CD14-positive monocyte (primary cell): ENCODE results near the gene KIF1A. TPM values are rescaled to one million over a fixed set of nuclear protein-coding genes. Genes with fewer than 3 reads are reported as not detected.

Source experiments
- DNase-seq, 3 donors: peaks; one replicate each; pipeline ENCODE4 v3.0.0-alpha.2; 2011 to 2022
- H2AFZ ChIP-seq: 2 replicates; pipeline ENCODE4 v1.6.0; 2012; ENCODE audit warnings: mild to moderate bottlenecking, low read depth, low read length, inconsistent platforms; ENCODE audit not compliant: insufficient read depth, poor library complexity, severe bottlenecking
- H3K27ac ChIP-seq, 2 donors: 1 replicate in 1 of 2; 2 replicates in 1 of 2; pipeline ENCODE4 v1.5.1; 2012 to 2013; ENCODE audit warnings: low read length in 2 of 2, control low read depth in 1 of 2, inconsistent platforms in 1 of 2, low read depth in 1 of 2, mild to moderate bottlenecking in 1 of 2
- H3K27me3 ChIP-seq, 2 donors: one replicate each; pipeline versions ENCODE4 v1.6.0 to v1.6.1; 2011 to 2013; ENCODE audit warnings: low read length in 2 of 2; ENCODE audit not compliant: control insufficient read depth in 2 of 2, insufficient read depth in 2 of 2
- H3K36me3 ChIP-seq, 2 donors: replicated peaks in 1 of 2; 1 replicate in 1 of 2; 2 replicates in 1 of 2; pipeline versions ENCODE4 v1.5.1 to v1.6.1; 2012 to 2013; ENCODE audit warnings: low read length in 2 of 2, control low read depth in 1 of 2, inconsistent platforms in 1 of 2, mild to moderate bottlenecking in 1 of 2; ENCODE audit not compliant: insufficient read depth in 2 of 2, control insufficient read depth in 1 of 2
- H3K4me1 ChIP-seq, 2 donors: 1 replicate in 1 of 2; 2 replicates in 1 of 2; pipeline versions ENCODE4 v1.5.1 to v1.6.1; 2012 to 2013; ENCODE audit warnings: low read length in 2 of 2, control low read depth in 1 of 2, inconsistent platforms in 1 of 2, mild to moderate bottlenecking in 1 of 2, moderate library complexity in 1 of 2; ENCODE audit not compliant: insufficient read depth in 2 of 2, control insufficient read depth in 1 of 2
- H3K4me2 ChIP-seq: replicated peaks from 2 replicates; pipeline ENCODE3; 2012; ENCODE audit warnings: low read length, moderate library complexity, mild to moderate bottlenecking; ENCODE audit not compliant: poor library complexity, severe bottlenecking; ENCODE audit errors: extremely low read depth
- H3K4me3 ChIP-seq, 3 experiments: fragments of 200-600 bp in 1 of 3; sonication (generic) in 1 of 3; replicated peaks in 1 of 3; 1 replicate in 2 of 3; 2 replicates in 1 of 3; pipeline ENCODE4 v1.5.1; 2011 to 2013; ENCODE audit warnings: low read length in 3 of 3, mild to moderate bottlenecking in 3 of 3, control low read depth in 2 of 3, low read depth in 2 of 3, inconsistent platforms in 1 of 3, moderate library complexity in 1 of 3
- H3K79me2 ChIP-seq: 2 replicates; pipeline ENCODE4 v1.6.0; 2012; ENCODE audit warnings: mild to moderate bottlenecking, control low read depth, inconsistent platforms, low read length, moderate library complexity; ENCODE audit not compliant: insufficient read depth
- H3K9ac ChIP-seq: 2 replicates; pipeline ENCODE4 v1.6.0; 2017; ENCODE audit warnings: low read length, mild to moderate bottlenecking; ENCODE audit not compliant: insufficient read depth, poor library complexity, severe bottlenecking
- H3K9me3 ChIP-seq, 2 donors: replicated peaks in 1 of 2; 1 replicate in 1 of 2; 2 replicates in 1 of 2; pipeline versions ENCODE4 v1.5.1 to v1.6.1; 2012 to 2013; ENCODE audit warnings: low read length in 2 of 2, control low read depth in 1 of 2; ENCODE audit not compliant: control insufficient read depth in 1 of 2, insufficient read depth in 1 of 2
- H4K20me1 ChIP-seq: 2 replicates; pipeline ENCODE4 v1.6.0; 2012; ENCODE audit warnings: mild to moderate bottlenecking, low read length, control low read depth, moderate library complexity; ENCODE audit not compliant: insufficient read depth
- H3K27ac Mint-ChIP-seq, 7 donors: one replicate each; pipeline ENCODE4 v1.8.0; 2020; ENCODE audit warnings: mild to moderate bottlenecking in 7 of 7, mixed read lengths in 7 of 7, moderate library complexity in 6 of 7, inconsistent platforms in 2 of 7
- H3K27me3 Mint-ChIP-seq, 3 donors: one replicate each; pipeline ENCODE4 v1.8.0; 2021 to 2022; ENCODE audit warnings: low read depth in 3 of 3, mild to moderate bottlenecking in 3 of 3, mixed read lengths in 3 of 3, moderate library complexity in 3 of 3, inconsistent platforms in 1 of 3
- H3K36me3 Mint-ChIP-seq, 2 donors: one replicate each; pipeline ENCODE4 v1.8.0; 2020; ENCODE audit warnings: mixed read lengths in 2 of 2, inconsistent platforms in 1 of 2, mild to moderate bottlenecking in 1 of 2
- H3K4me1 Mint-ChIP-seq: one replicate; pipeline ENCODE4 v1.8.0; 2020; ENCODE audit warnings: mild to moderate bottlenecking, mixed read lengths
- H3K4me3 Mint-ChIP-seq, 2 donors: one replicate each; pipeline ENCODE4 v1.8.0; 2020; ENCODE audit warnings: mild to moderate bottlenecking in 2 of 2, mixed read lengths in 2 of 2, moderate library complexity in 1 of 2
- H3K9me3 Mint-ChIP-seq, 7 donors: one replicate each; pipeline ENCODE4 v1.8.0; 2020 to 2022; ENCODE audit warnings: mixed read lengths in 7 of 7, mild to moderate bottlenecking in 6 of 7, moderate library complexity in 6 of 7, inconsistent platforms in 2 of 7
- WGBS: methylation state at CpG from one replicate; pipeline ENCODE4 v1.1.5; 2013; ENCODE audit warnings: missing lambda C conversion rate; ENCODE audit not compliant: insufficient coverage; 5-methylcytosine and 5-hydroxymethylcytosine counted together
- intact Hi-C, 2 donors: fragments of 100-400 bp; cut with micrococcal nuclease; formaldehyde crosslinking; loops; one replicate each; pipeline versions ENCODE4 v1.15.0 to v1.15.1; 2023
- polyA plus RNA-seq, 3 donors: library from polyadenylated mRNA; depleted of rRNA in 1 of 3; unstranded in 2 of 3; stranded (reverse) in 1 of 3; fragments of 300-500 nt in 2 of 3; fragments of >200 nt in 1 of 3; fragmentation: Illumina TruSeq in 2 of 3; gene quantifications; 1 replicate in 2 of 3; 2 replicates in 1 of 3; pipeline ENCODE4 v1.2.3, GENCODE V29; 2012 to 2021
- TF ChIP-seq, protein P1 (sequence below): fragments of 200-600 bp; IDR thresholded peaks from one replicate; pipeline ENCODE4 v1.8.0; 2022; ENCODE audit warnings: antibody characterized with exemption, mild to moderate bottlenecking

KIF1A gene
- polyA plus RNA-seq, 3 donors = not detected

DNA sequence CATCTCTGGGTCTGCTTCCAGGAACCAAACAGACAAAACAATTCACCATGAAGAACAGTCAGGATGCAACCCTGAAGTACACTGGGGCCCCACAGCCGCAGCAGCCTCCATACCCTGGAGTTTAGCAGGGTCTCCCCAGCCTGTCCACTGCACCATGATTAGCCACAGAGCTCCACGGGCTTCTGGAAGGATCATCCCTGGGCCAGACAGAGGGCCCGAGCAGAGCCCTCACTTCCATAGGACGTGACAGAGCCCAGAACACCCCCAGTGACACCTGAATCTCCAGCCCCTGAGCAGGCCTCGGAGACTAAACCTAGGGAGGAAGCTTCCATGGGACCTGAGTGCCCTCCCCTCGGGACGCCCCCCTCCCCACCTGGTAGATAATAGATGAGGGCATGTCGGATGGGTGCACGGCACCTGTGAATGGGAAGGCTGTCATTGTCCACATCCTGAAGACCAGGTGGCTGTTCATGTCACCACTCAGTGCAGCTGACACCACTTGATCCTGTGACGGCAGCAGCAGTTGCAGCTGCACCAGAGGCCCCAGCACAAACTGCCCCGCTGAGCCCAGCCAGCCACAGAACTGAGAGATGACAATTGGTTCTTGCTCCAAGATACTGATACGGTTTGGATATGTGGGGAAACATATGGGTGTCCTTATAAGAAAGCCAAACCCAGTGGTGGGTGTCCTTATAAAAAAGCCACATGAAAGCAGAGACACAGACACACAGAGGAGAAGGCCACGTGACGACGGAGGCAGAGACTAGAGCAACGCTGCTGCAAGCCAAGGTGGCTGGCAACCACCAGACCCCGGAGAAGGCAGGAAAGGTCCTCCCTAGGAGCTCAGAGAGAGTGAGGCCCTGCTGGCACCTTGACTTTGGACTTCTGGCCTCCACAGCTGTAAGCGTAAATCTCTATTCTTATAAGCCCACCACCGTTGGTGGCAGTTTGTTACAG, 23.2 kb downstream of the KIF1A start:
- Histone ChIP-seq H3K27ac (no peak overlapping the region), H3K79me2 (no peaks in the 10 kb centered on the region), H4K20me1 (no peaks in the 10 kb centered on the region), H3K27me3 (peaks cover 3 to 4% of the 10 kb centered on the region in 2 donors), H3K9ac (no peak overlapping the region), H3K4me3 (no peak overlapping the region), H2AFZ (no peak overlapping the region), H3K36me3 (no peaks in the 10 kb centered on the region), H3K4me2 (no peak overlapping the region), H3K9me3 (no peaks in the 10 kb centered on the region), H3K4me1 (no peaks in the 10 kb centered on the region)
- Mint-ChIP-seq H3K4me3 (no peak overlapping the region), H3K27ac (no peak overlapping the region), H3K27me3 (peaks cover 8 to 30% (median 11%) of the 10 kb centered on the region in 3 donors), H3K36me3 (no peaks in the 10 kb centered on the region), H3K9me3 (peaks cover 0 to 5% (median 0%) of the 10 kb centered on the region in 7 donors), H3K4me1 (no peaks in the 10 kb centered on the region)
- WGBS = 94% methylated on average over 11 of the region's 19 CpGs
- no peak for DNase-seq
- TF ChIP-seq, protein P1, sequence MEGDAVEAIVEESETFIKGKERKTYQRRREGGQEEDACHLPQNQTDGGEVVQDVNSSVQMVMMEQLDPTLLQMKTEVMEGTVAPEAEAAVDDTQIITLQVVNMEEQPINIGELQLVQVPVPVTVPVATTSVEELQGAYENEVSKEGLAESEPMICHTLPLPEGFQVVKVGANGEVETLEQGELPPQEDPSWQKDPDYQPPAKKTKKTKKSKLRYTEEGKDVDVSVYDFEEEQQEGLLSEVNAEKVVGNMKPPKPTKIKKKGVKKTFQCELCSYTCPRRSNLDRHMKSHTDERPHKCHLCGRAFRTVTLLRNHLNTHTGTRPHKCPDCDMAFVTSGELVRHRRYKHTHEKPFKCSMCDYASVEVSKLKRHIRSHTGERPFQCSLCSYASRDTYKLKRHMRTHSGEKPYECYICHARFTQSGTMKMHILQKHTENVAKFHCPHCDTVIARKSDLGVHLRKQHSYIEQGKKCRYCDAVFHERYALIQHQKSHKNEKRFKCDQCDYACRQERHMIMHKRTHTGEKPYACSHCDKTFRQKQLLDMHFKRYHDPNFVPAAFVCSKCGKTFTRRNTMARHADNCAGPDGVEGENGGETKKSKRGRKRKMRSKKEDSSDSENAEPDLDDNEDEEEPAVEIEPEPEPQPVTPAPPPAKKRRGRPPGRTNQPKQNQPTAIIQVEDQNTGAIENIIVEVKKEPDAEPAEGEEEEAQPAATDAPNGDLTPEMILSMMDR = no peak
- intact Hi-C loops = no loop called here

DNA sequence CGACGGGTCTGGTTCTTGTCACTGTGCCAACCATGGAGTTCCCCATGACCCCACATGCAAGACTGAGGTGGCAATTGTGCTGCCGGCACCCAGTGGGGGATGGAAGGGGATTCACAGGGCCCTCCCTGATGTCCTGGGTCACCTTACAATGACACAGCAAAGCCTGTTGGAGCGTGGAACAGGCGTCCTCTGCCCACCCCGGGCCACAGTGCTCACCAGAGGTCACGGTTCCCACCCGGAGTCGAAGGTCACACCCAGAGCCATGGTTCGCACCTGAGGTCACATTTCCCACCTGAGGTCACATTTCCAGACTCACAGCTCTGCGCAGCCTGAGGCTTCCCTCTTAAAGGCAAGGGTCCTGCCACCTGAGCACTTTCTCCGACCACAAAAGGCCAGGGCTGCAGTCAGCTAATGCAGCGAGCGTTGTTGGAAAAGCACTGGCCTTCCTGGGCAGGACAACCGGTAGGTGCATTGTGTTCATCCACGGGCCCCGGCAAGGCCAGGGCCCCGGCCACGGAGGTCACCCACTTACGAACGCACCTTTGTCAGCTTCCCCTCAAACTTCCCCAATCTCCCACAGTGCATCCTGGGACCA, 24.0 kb downstream of the KIF1A start:
- H2AFZ ChIP-seq = no peak overlapping the region
- Mint-ChIP-seq H3K27ac (no peak overlapping the region), H3K9me3 (peaks cover 0 to 5% (median 0%) of the 10 kb centered on the region in 7 donors), H3K4me1 (no peaks in the 10 kb centered on the region), H3K4me3 (no peak overlapping the region), H3K36me3 (no peaks in the 10 kb centered on the region), H3K27me3 (peaks cover 6 to 24% (median 9%) of the 10 kb centered on the region in 3 donors)
- H3K9me3 ChIP-seq = no peaks in the 10 kb centered on the region
- no peak overlapping the region for H3K4me2 ChIP-seq
- H3K27ac ChIP-seq = no peak overlapping the region
- no peak overlapping the region for H3K4me3 ChIP-seq
- 91% methylated on average over 18 of the region's 21 CpGs for WGBS
- intact Hi-C loops = no loop called here
- H3K27me3 ChIP-seq = peaks cover 0 to 3% of the 10 kb centered on the region in 2 donors
- no peaks in the 10 kb centered on the region for H3K4me1 ChIP-seq
- no peaks in the 10 kb centered on the region for H4K20me1 ChIP-seq
- DNase-seq = no peak
- no peaks in the 10 kb centered on the region for H3K79me2 ChIP-seq
- no peaks in the 10 kb centered on the region for H3K36me3 ChIP-seq
- TF ChIP-seq, protein P1 = no peak
- no peak overlapping the region for H3K9ac ChIP-seq
